RWPE1 (cell line): ENCODE data around the gene MMP14.
A peak's percentile ranks its signal among the peaks of the same experiment; 100 is the strongest.

Experiments used
- CTCF ChIA-PET: fragments of 350-600 bp; sonication (Branson Sonifier 250); formaldehyde crosslinking; extraction: SDS; loops from one replicate; lab custom pipeline; 2021; lab: Yijun Ruan, JAX
- POLR2A ChIA-PET: fragments of 400-600 bp; formaldehyde crosslinking; extraction: SDS; loops from one replicate; lab custom pipeline; 2020; ENCODE audit warnings: antibody characterized with exemption; ENCODE audit not compliant: low non-redundant PET; lab: Yijun Ruan, JAX
- DNase-seq: peaks from one replicate; pipeline ENCODE4 v3.0.0; 2012; ENCODE audit warnings: low spot score
- H3K27ac ChIP-seq: fragments of 450-650 bp; 2 replicates; pipeline ENCODE4 v1.5.1; 2017
- TF ChIP-seq, protein P1 (sequence below): fragments of 450-650 bp; conservative IDR thresholded peaks from 2 replicates; pipeline ENCODE4 v1.5.1; 2017; ENCODE audit warnings: low read depth, mild to moderate bottlenecking

MMP14 gene

DNA sequence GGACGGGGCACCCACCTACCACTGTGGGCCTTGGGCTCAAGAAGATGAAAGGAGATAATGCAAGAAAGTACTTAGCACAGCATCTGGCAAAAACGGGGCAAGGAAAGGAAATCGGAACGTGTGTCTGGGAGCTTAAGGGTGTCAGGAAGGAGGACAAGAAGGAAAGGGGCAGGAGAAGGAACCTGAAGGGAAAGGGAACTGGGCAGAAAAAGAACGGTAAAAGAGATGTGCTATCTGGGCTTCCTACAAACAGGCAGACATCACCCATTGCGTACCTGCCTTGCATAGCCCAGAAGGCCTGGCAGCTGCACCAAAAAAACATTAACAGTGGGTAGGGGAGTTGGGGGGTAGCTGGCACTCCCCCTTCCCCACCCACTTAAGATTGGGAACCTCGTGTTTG, 45.7 kb downstream of the MMP14 start:
- TF ChIP-seq, protein P1, sequence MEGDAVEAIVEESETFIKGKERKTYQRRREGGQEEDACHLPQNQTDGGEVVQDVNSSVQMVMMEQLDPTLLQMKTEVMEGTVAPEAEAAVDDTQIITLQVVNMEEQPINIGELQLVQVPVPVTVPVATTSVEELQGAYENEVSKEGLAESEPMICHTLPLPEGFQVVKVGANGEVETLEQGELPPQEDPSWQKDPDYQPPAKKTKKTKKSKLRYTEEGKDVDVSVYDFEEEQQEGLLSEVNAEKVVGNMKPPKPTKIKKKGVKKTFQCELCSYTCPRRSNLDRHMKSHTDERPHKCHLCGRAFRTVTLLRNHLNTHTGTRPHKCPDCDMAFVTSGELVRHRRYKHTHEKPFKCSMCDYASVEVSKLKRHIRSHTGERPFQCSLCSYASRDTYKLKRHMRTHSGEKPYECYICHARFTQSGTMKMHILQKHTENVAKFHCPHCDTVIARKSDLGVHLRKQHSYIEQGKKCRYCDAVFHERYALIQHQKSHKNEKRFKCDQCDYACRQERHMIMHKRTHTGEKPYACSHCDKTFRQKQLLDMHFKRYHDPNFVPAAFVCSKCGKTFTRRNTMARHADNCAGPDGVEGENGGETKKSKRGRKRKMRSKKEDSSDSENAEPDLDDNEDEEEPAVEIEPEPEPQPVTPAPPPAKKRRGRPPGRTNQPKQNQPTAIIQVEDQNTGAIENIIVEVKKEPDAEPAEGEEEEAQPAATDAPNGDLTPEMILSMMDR: no peak
- no peak for DNase-seq
- ChIA-PET POLR2A (no interaction called here), CTCF (interaction anchor here (1.9 to 6.4 kb wide), 2 partner anchors 9 to 18 kb away, joined by 7 to 40 read pairs; partner anchors contain the start of gene LRP10)
- H3K27ac ChIP-seq: peak overlapping the region; percentile 45

DNA sequence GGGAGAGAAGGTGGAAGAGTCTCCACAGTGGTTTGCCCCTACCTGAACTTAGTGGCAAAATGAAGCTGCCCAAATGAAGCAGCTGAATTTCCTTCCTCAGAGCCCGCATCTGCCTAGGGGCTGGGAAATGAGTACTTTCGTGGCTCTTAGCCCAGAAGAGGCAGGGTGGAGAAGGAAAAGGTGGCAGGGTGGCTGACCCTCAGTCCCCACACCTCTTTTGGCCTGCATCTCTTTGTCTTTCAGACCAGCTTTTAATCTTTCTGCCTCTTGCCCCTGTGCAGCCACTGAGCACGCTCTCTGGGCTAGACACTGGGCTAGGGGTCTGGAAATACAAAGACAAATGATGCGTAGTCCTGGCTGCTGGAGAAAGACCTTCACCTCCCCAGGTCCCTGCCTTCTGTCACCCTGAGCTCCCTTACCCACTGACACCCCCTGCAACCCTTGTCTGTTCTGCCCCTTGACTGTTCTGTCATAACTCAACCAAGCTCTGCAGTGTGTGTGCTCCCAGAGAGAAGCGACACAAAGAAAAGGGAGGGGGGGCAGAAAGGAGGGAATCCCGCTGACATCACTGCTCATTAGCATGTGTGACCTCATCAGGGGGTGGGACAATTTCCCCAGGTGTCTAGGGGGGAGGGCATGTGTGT, 46.3 kb downstream of the MMP14 start:
- ChIA-PET POLR2A (no interaction called here), CTCF (interaction anchor here (1.9 to 6.4 kb wide), 2 partner anchors 10 to 18 kb away, joined by 7 to 40 read pairs; partner anchors contain the start of gene LRP10)
- TF ChIP-seq, protein P1: no peak
- peak; percentile 71 for DNase-seq
- H3K27ac ChIP-seq: peak overlapping the region; percentile 45

DNA sequence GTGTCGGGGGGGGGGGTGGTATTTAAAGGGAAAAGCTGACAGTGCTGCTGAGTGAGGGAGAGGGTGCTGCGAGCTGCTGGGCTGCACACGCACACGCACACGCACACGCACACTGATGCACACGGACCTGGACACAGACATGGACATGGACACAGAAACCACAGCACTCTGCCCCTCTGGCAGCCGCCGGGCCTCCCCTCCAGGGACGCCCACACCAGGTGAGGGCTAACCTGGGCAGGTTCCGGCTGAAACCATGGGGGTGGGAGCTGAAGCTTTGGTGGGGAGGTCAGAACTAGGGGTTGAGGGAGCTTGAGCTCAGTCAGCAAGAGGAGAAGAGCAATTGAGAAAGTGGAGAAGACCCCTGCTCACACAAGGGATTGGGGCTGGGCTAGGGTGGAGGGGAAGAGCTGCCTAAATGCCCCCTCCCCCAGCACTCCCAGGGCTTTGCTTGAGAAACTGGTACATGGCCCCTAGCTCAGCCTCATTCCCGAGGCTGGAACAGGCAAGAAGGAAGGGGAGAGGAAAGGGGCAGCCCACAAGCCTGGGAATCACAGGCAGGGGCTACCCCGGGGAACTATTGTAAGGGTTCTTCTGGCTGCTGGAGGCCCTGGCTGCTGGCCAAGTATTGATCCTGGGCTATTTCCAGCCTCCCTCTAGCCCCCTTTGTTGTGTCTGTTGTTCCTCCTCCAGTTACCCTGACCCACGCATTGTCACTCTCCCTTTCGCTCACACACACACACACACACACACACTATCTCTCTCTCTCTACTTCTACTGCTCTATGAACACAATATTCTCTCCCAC, 47.0 kb downstream of the MMP14 start, which contains the start of gene REM2:
Gene REM2, plus strand, starts transcription at position 50 of the 804 bp plus-strand sequence. Its CDS starts 66 bp downstream, at position 116.
- H3K27ac ChIP-seq: peak within 1 kb of the TSS; percentile 45
- ChIA-PET POLR2A (no interaction called here), CTCF (interaction anchor here (6.4 kb wide), 1 partner anchor 11 kb away, joined by 40 read pairs; the partner anchor contains the start of gene LRP10)
- TF ChIP-seq, protein P1: no peak
- no peak for DNase-seq

DNA sequence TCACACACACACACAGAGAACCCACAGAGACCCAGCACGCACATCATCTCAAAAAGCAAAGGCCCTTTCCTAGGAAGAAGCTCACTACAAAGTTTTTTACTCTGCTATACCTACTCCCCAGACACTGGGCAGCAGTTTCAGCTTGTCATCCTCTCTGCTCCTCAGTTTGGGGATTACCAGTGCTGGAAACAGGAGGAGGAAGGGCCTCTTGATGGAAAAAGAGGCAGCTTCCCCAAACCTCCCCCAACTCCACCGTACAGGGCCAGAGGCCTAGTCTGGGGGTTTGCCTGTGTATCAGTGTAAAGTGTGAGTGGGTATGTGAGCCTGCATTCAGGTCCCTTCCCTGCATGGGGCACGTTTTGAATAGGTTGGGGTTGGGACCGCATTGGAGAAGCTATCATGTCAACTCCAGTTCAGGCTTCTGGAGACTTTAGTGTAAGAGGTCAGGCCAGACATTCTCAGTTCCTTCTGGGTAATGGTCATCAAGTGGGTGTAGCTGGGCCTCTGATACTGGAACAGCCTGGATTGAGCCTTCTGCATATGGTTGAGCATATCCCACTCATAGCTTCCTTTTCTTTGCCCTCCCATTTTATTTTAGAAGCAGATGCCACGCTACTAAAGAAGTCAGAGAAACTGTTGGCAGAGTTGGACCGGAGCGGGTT, 47.8 kb downstream of the MMP14 start:
- DNase-seq: no peak
- TF ChIP-seq, protein P1: no peak
- peak overlapping the region; percentile 27; the same call in 1 of the 2 replicates for H3K27ac ChIP-seq
- ChIA-PET CTCF (interaction anchor here (0.7 to 6.4 kb wide), 2 partner anchors 11 to 328 kb away, joined by 3 to 40 read pairs; partner anchors contain the start of gene LRP10), POLR2A (no interaction called here)

DNA sequence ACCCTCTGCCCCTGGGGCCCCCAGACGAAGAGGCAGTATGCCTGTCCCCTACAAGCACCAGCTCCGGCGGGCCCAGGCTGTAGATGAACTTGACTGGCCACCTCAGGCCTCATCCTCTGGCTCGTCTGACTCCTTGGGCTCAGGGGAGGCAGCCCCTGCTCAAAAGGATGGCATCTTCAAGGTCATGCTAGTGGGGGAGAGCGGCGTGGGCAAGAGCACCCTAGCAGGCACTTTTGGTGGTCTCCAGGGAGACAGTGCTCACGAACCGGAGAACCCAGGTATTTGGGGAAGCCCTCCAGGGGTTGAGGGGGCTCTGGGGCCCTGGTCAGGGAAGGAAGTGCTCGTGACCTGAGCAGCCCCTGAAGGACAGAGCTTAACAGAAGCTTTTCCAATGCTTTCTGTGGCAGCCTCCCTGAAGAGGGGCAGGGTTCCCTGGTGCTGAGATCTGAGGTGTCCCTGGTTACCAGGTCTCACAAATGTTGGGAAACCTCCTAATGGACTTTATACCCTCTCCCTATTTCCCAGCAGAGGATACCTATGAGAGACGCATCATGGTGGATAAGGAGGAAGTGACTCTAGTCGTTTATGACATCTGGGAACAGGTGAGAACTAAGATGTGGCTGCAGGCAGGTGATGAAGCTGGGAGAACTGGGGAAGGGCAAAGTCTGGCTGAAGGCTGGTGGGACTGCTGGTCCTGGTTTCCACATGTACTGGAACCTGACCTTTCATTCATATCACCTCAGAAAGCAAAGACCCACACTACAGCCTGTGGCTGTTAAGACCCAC, 48.5 kb downstream of the MMP14 start:
- POLR2A ChIA-PET: no interaction called here
- DNase-seq: no peak

More for the DNA sequence above, 48.5 kb downstream of the MMP14 start:
- CTCF ChIA-PET: interaction anchor here (0.6 to 6.4 kb wide), 5 partner anchors 12 to 328 kb away, joined by 3 to 40 read pairs (median 4); partner anchors contain the start of gene LRP10
- no peak overlapping the region for H3K27ac ChIP-seq
- TF ChIP-seq, protein P1: no peak
